Neural progenitor cell (in vitro differentiated cells): Measurements from ENCODE around the gene TAP1.

Source experiments
- CTCF ChIP-seq: fragments of 200-600 bp; sonication (generic); IDR thresholded peaks from 2 replicates; pipeline ENCODE4 v1.5.1; 2017; ENCODE audit warnings: antibody characterized with exemption, mild to moderate bottlenecking
- EZH2 ChIP-seq: fragments of 200-600 bp; sonication (generic); IDR thresholded peaks from 2 replicates; pipeline ENCODE4 v1.6.1; 2017; ENCODE audit warnings: antibody characterized with exemption, mild to moderate bottlenecking, moderate library complexity

GRCh38 chr6:32799168-32799567 lies 54.3 kb downstream of the TAP1 start:
- TF ChIP-seq EZH2: no peak
- no peak for TF ChIP-seq CTCF
